ENCODE measurements around the gene AGO1. TPM values are rescaled to one million over a fixed set of nuclear protein-coding genes. Genes with fewer than 3 reads are reported as not detected.

Gene AGO1
- total RNA-seq, 3 donors from 2014 or later: 22.3 to 26.1 (median 23.4) TPM

GRCh38 chr1:35929730-35930592 is 47.0 kb downstream of the AGO1 start:
- intact Hi-C loops (cut with DNase I; ENCODE audit: low total_unique reads): no loop called here
- Histone ChIP-seq H3K4me1 (no peaks in the 10 kb centered on the region), H3K36me3 (no peaks in the 10 kb centered on the region), H3K9me3 (no peaks in the 10 kb centered on the region), H3K27me3 (no peaks in the 10 kb centered on the region), H3K4me3 (peak overlapping the region; percentile 87 to 92 (median 88)), H3K27ac (peak overlapping the region; percentile 99 to 100)
- DNase-seq (ENCODE audit: low spot score in 2 of 2): peak in 1 of 2 donors; percentile 37
- TF ChIP-seq POLR2A (IDR thresholded peaks at IDR 0.05) (no peak), POLR2AphosphoS5 (IDR thresholded peaks at IDR 0.05) (no peak)

GRCh38 chr1:35930593-35931445 is 47.8 kb downstream of the AGO1 start, which contains the start of gene AGO3:
Gene AGO3 (plus strand): TSS chr1:35931105. CDS start chr1:35931427, 322 bp downstream.
- peak; percentile 66 to 70 for DNase-seq (ENCODE audit: low spot score in 2 of 2)
- Histone ChIP-seq H3K27ac (peak within 1 kb of the TSS; percentile 99 to 100), H3K27me3 (no peaks in the 10 kb centered on the region), H3K4me1 (no peaks in the 10 kb centered on the region), H3K4me3 (peak within 1 kb of the TSS; percentile 87 to 92 (median 88)), H3K36me3 (no peaks in the 10 kb centered on the region), H3K9me3 (no peaks in the 10 kb centered on the region)
- peak; percentile 28 to 60 (median 46) for TF ChIP-seq POLR2AphosphoS5 (IDR thresholded peaks at IDR 0.05)
- TF ChIP-seq CTCF (IDR thresholded peaks at IDR 0.05): no peak
- TF ChIP-seq POLR2A (IDR thresholded peaks at IDR 0.05): peak; percentile 16
- intact Hi-C loops (cut with DNase I; ENCODE audit: low total_unique reads): no loop called here

GRCh38 chr1:35931446-35932157 is 48.6 kb downstream of the AGO1 start:
- no peak for DNase-seq (ENCODE audit: low spot score in 2 of 2)
- no peaks in the 10 kb centered on the region for H3K27me3 ChIP-seq
- H3K9me3 ChIP-seq: no peaks in the 10 kb centered on the region
- no peaks in the 10 kb centered on the region for H3K4me1 ChIP-seq
- peak overlapping the region; percentile 99 to 100 for H3K27ac ChIP-seq
- no peak for TF ChIP-seq POLR2A (IDR thresholded peaks at IDR 0.05)
- no peak for TF ChIP-seq CTCF (IDR thresholded peaks at IDR 0.05)
- TF ChIP-seq POLR2AphosphoS5 (IDR thresholded peaks at IDR 0.05): no peak
- intact Hi-C loops (cut with DNase I; ENCODE audit: low total_unique reads): no loop called here
- H3K4me3 ChIP-seq: peak overlapping the region; percentile 87 to 92 (median 88)
- no peaks in the 10 kb centered on the region for H3K36me3 ChIP-seq

GRCh38 chr1:35932158-35932636 is 49.2 kb downstream of the AGO1 start:
- H3K9me3 ChIP-seq: no peaks in the 10 kb centered on the region
- no peaks in the 10 kb centered on the region for H3K36me3 ChIP-seq
- H3K27me3 ChIP-seq: no peaks in the 10 kb centered on the region
- peak overlapping the region in 1 of 2 donors; percentile 99 for H3K27ac ChIP-seq
- peak overlapping the region; percentile 87 to 92 (median 88) for H3K4me3 ChIP-seq
- TF ChIP-seq POLR2A (IDR thresholded peaks at IDR 0.05): no peak
- DNase-seq (ENCODE audit: low spot score in 2 of 2): no peak
- H3K4me1 ChIP-seq: no peaks in the 10 kb centered on the region
- intact Hi-C loops (cut with DNase I; ENCODE audit: low total_unique reads): no loop called here

GRCh38 chr1:35932941-35933340 is 49.9 kb downstream of the AGO1 start:
- intact Hi-C loops (cut with DNase I; ENCODE audit: low total_unique reads): no loop called here
- TF ChIP-seq POLR2A (IDR thresholded peaks at IDR 0.05): no peak
- TF ChIP-seq POLR2AphosphoS5 (IDR thresholded peaks at IDR 0.05): no peak
- no peak for TF ChIP-seq CTCF (IDR thresholded peaks at IDR 0.05)
- Histone ChIP-seq H3K4me1 (no peaks in the 10 kb centered on the region), H3K9me3 (no peaks in the 10 kb centered on the region), H3K27me3 (no peaks in the 10 kb centered on the region), H3K4me3 (no peak overlapping the region), H3K36me3 (no peaks in the 10 kb centered on the region), H3K27ac (no peak overlapping the region)
- DNase-seq (ENCODE audit: low spot score in 2 of 2): no peak
